HepG2 (cell line): ENCODE results near the gene ZNF669. TPM values are rescaled to one million over a fixed set of nuclear protein-coding genes. Genes with fewer than 3 reads are reported as not detected.

ENCODE experiments used
- ATAC-seq: fragments of 200-7000 bp; cut with Tn5 transposase; 3 replicates; pipeline ENCODE4 v1.9.1; 2020; ENCODE audit warnings: mild to moderate bottlenecking, moderate library complexity
- BruUV-seq: library from RNA; stranded (reverse); fragments of 400-500 nt; replicated peaks from 2 replicates; lab custom pipeline; 2021; lab: Mats Ljungman, UMichigan
- CTCF ChIA-PET: fragments of 300-600 bp; formaldehyde crosslinking; extraction: SDS; loops from one replicate; lab custom pipeline; 2021; ENCODE audit warnings: low total read pairs, inconsistent platforms, low intra/inter-chr PET ratio; lab: Yijun Ruan, JAX
- POLR2A ChIA-PET: fragments of 350-600 bp; sonication (Branson Sonifier 250); formaldehyde crosslinking; loops from one replicate; lab custom pipeline; 2020; ENCODE audit warnings: antibody characterized with exemption, inconsistent platforms; lab: Yijun Ruan, JAX
- DNase-seq: peaks from one replicate; pipeline ENCODE4 v3.0.0-alpha.2; 2015; ENCODE audit warnings: low spot score
- FAIRE-seq: peaks from 3 replicates; lab custom pipeline; 2011; peaks lifted over from hg19 to GRCh38; lab: Jason Lieb, UNC
- H2AFZ ChIP-seq: one replicate; pipeline ENCODE4 v1.6.1; 2011; ENCODE audit warnings: low read length, inconsistent platforms
- H3K27ac ChIP-seq: fragments of 300-600 bp; 3 replicates; pipeline ENCODE4 v1.8.0; 2011; ENCODE audit warnings: mixed run types, mild to moderate bottlenecking, mixed read lengths, low read length, inconsistent platforms; ENCODE audit not compliant: insufficient read depth; ENCODE audit errors: extremely low read length
- H3K27me3 ChIP-seq, 2 experiments: fragments of 200-600 bp in 1 of 2; 2 replicates in 1 of 2; 3 replicates in 1 of 2; pipeline versions ENCODE4 v1.6.0 to v1.8.0; 2011; ENCODE audit warnings: low read length in 2 of 2, mild to moderate bottlenecking in 2 of 2, moderate library complexity in 2 of 2, inconsistent platforms in 1 of 2; ENCODE audit not compliant: insufficient read depth in 2 of 2, control insufficient read depth in 1 of 2
- H3K36me3 ChIP-seq, 2 experiments: fragments of 200-600 bp in 1 of 2; replicated peaks in 1 of 2; 2 replicates in 1 of 2; 3 replicates in 1 of 2; pipeline versions ENCODE4 v1.5.1 to v1.8.0; 2011; ENCODE audit warnings: low read length in 2 of 2, inconsistent platforms in 1 of 2; ENCODE audit not compliant: insufficient read depth in 2 of 2, control insufficient read depth in 1 of 2
- H3K4me1 ChIP-seq: 2 replicates; pipeline ENCODE4 v1.5.1; 2012; ENCODE audit warnings: low read length, inconsistent platforms; ENCODE audit not compliant: insufficient read depth
- H3K4me2 ChIP-seq: 2 replicates; pipeline ENCODE4 v1.6.0; 2011; ENCODE audit warnings: low read depth, low read length, inconsistent platforms
- H3K4me3 ChIP-seq, 3 experiments: fragments of 200-600 bp in 1 of 3; sonication (generic), shearing (Covaris generic) in 1 of 3; replicated peaks in 1 of 3; 2 replicates each; pipeline ENCODE4 v1.5.1; 2011 to 2016; ENCODE audit warnings: low read length in 3 of 3, inconsistent platforms in 2 of 3, low read depth in 2 of 3, mild to moderate bottlenecking in 2 of 3, control low read depth in 1 of 3, mixed read lengths in 1 of 3; ENCODE audit not compliant: insufficient read depth in 1 of 3
- H3K79me2 ChIP-seq: one replicate; pipeline ENCODE4 v1.6.1; 2011; ENCODE audit warnings: low read length, inconsistent platforms; ENCODE audit not compliant: insufficient read depth
- H3K9ac ChIP-seq: 2 replicates; pipeline ENCODE4 v1.6.0; 2011; ENCODE audit warnings: mild to moderate bottlenecking, low read depth, low read length, inconsistent platforms; ENCODE audit not compliant: insufficient read depth
- H3K9me3 ChIP-seq: 2 replicates; pipeline ENCODE4 v1.5.1; 2012; ENCODE audit warnings: mild to moderate bottlenecking, low read length
- H4K20me1 ChIP-seq: 2 replicates; pipeline ENCODE4 v1.6.0; 2011; ENCODE audit warnings: inconsistent platforms, mild to moderate bottlenecking, low read length, moderate library complexity; ENCODE audit not compliant: insufficient read depth
- ATF7 ChIP-seq, 2 experiments: fragments of 450-650 bp in 1 of 2; sonication (generic) in 1 of 2; formaldehyde crosslinking in 1 of 2; IDR thresholded peaks; 2 replicates each; pipeline versions ENCODE4 v1.4.0 to v1.6.1; 2016 to 2020; ENCODE audit warnings: antibody characterized with exemption in 1 of 2, mild to moderate bottlenecking in 1 of 2, missing genetic modification reagents in 1 of 2
- CENPBD1 ChIP-seq: sonication (generic); formaldehyde crosslinking; IDR thresholded peaks from 2 replicates; pipeline ENCODE4 v1.8.0; 2022; ENCODE audit warnings: missing genetic modification reagents, low read depth, mild to moderate bottlenecking, borderline replicate concordance
- CTCF ChIP-seq: sonication (generic); formaldehyde crosslinking; IDR thresholded peaks from 2 replicates; pipeline ENCODE4 v1.5.0; 2020; ENCODE audit warnings: mild to moderate bottlenecking, missing genetic modification reagents, moderate library complexity
- REL ChIP-seq: sonication (generic); formaldehyde crosslinking; conservative IDR thresholded peaks from 2 replicates; pipeline ENCODE4 v1.8.0; 2022; ENCODE audit warnings: mild to moderate bottlenecking, missing genetic modification reagents, moderate library complexity
- RERE ChIP-seq: IDR thresholded peaks from 2 replicates; pipeline ENCODE4 v1.6.1; 2016; ENCODE audit warnings: low read depth, missing genetic modification reagents, missing compliant biosample characterization
- SALL1 ChIP-seq: sonication (generic); formaldehyde crosslinking; IDR thresholded peaks from 2 replicates; pipeline ENCODE4 v1.8.0; 2022; ENCODE audit warnings: mild to moderate bottlenecking, missing genetic modification reagents
- SRY ChIP-seq: sonication (generic); formaldehyde crosslinking; IDR thresholded peaks from 2 replicates; pipeline ENCODE4 v1.8.0; 2022; ENCODE audit warnings: mild to moderate bottlenecking, missing genetic modification reagents
- STAG1 ChIP-seq: sonication (generic); formaldehyde crosslinking; IDR thresholded peaks from 2 replicates; pipeline ENCODE4 v1.4.0; 2020; ENCODE audit warnings: missing genetic modification reagents
- TEAD3 ChIP-seq: optimal IDR thresholded peaks from 2 replicates; pipeline ENCODE3; 2016; ENCODE audit warnings: borderline replicate concordance
- ZBTB38 ChIP-seq: sonication (generic); formaldehyde crosslinking; IDR thresholded peaks from 2 replicates; pipeline ENCODE4 v1.5.1; 2020; ENCODE audit warnings: mild to moderate bottlenecking, missing genetic modification reagents
- ZNF687 ChIP-seq: sonication (generic); formaldehyde crosslinking; IDR thresholded peaks from 2 replicates; pipeline ENCODE4 v1.5.1; 2020; ENCODE audit warnings: mild to moderate bottlenecking, missing genetic modification reagents, moderate library complexity
- WGBS: methylation state at CpG from one replicate; pipeline ENCODE4 v1.1.6; 2017; ENCODE audit warnings: low lambda C conversion rate; 5-methylcytosine and 5-hydroxymethylcytosine counted together
- in situ Hi-C: cut with HindIII; loops from 2 replicates; pipeline ENCODE4 v1.10.0; 2017; ENCODE audit warnings: low pct_unique_long_range_greater_than_20kb; ENCODE audit not compliant: extremely low pct_ligation_motif_present
- intact Hi-C: fragments of 100-400 bp; cut with micrococcal nuclease; formaldehyde crosslinking; loops from one replicate; pipeline ENCODE4 v1.10.0; 2022; ENCODE audit not compliant: unreplicated experiment
- polyA plus RNA-seq, 8 experiments: library from polyadenylated mRNA; depleted of rRNA in 3 of 8; stranded (reverse) in 7 of 8; unstranded in 1 of 8; fragments of >200 nt; fragmentation: Illumina TruSeq in 4 of 8; extraction: Trizol in 4 of 8; gene quantifications; 2 replicates each; pipeline versions ENCODE4 v1.2.1 to v1.2.3, GENCODE V29; 2011 to 2016; ENCODE audit warnings: low read depth in 4 of 8, missing spikeins in 1 of 8, mixed read lengths in 1 of 8; ENCODE audit not compliant: insufficient read depth in 1 of 8
- total RNA-seq, 5 experiments: library from RNA; depleted of rRNA; stranded (reverse); fragments of >200 nt; fragmentation: Illumina TruSeq; extraction: Trizol; gene quantifications; 2 replicates each; pipeline ENCODE4 v1.2.3, GENCODE V29; 2016; ENCODE audit warnings: low read depth in 1 of 5

The ZNF669 gene
- total and polyA plus RNA-seq, 2 of the 13 experiments (the other 11 are each of a cell fraction or from before 2014, with no cell fraction given): 3.1 to 14.6 TPM

- H3K9me3 ChIP-seq: no peaks in the 10 kb centered on the region
- no peaks in the 10 kb centered on the region for H3K36me3 ChIP-seq
- no peak overlapping the region for H3K27ac ChIP-seq
- no TSS peak for BruUV-seq
- no peak overlapping the region for H3K9ac ChIP-seq
- H3K4me2 ChIP-seq: peak overlapping the region; percentile 27; the same call in 1 of the 2 replicates
- no peak overlapping the region for H2AFZ ChIP-seq
- intact Hi-C loops: loop anchor here (10.0 kb wide), 2 partner anchors 184 to 214 kb away; partner anchors contain the start of gene AHCTF1
- H3K4me3 ChIP-seq: no peak overlapping the region
- peak; percentile 61 for ATAC-seq
- in situ Hi-C loops: no loop called here
- no peaks in the 10 kb centered on the region for H4K20me1 ChIP-seq
- peak; percentile 79 for DNase-seq
- 44% methylated on average over 5 of the region's 11 CpGs for WGBS
- no peaks in the 10 kb centered on the region for H3K79me2 ChIP-seq
- H3K27me3 ChIP-seq: no peaks in the 10 kb centered on the region
- peaks cover 22% of the 10 kb centered on the region for H3K4me1 ChIP-seq
- CTCF ChIA-PET: no interaction called here
- peak; percentile 4 for FAIRE-seq
- POLR2A ChIA-PET: no interaction called here
- TF ChIP-seq SALL1 (CRISPR knock-in tag) (peak; percentile 53; the same call in 1 of the 2 replicates), TEAD3 (peak; percentile 15), SRY (CRISPR knock-in tag) (no peak), RERE (CRISPR knock-in tag) (no peak), ZNF687 (CRISPR knock-in tag) (peak; percentile 31; the same call in 1 of the 2 replicates), ATF7 (IDR thresholded peaks at IDR 0.05) (no peak), ATF7 (CRISPR knock-in tag; IDR thresholded peaks at IDR 0.05) (no peak), STAG1 (CRISPR knock-in tag) (peak; percentile 69), CENPBD1 (no peak), CTCF (CRISPR knock-in tag) (peak; percentile 81), ZBTB38 (CRISPR knock-in tag) (peak; percentile 6; the same call in 1 of the 2 replicates), REL (CRISPR knock-in tag) (no peak)
Observed at GRCh38 chr1:247118946-247119446, 14.8 kb upstream of the ZNF669 start.
